Motor neuron (in vitro differentiated cells): ENCODE measurements around the gene EBLN1. TPM values are rescaled to one million over a fixed set of nuclear protein-coding genes. Genes with fewer than 3 reads are reported as not detected.
"Not testable (repeated sequence)": the region's sequence is repeated elsewhere in the genome, so short reads cannot be mapped to it uniquely, and the experiment has no call there.

Experiments
- ATAC-seq, 8 experiments: fragments of 200-7000 bp; cut with Tn5 transposase; replicated peaks in 6 of 8; 2 replicates each; pipeline ENCODE4 v1.8.0; 2021; ENCODE audit warnings: mild to moderate bottlenecking in 8 of 8, moderate library complexity in 8 of 8
- H3K27ac ChIP-seq, 2 donors: fragments of 250-450 bp; sonication (Bioruptor Pico); 2 replicates each; pipeline ENCODE4 v1.9.0; 2021; ENCODE audit warnings: antibody characterized with exemption in 2 of 2, mild to moderate bottlenecking in 2 of 2, moderate library complexity in 1 of 2
- H3K4me1 ChIP-seq, 2 donors: fragments of 250-450 bp; sonication (Bioruptor Pico); replicated peaks in 1 of 2; 2 replicates each; pipeline ENCODE4 v1.6.1; 2021; ENCODE audit warnings: antibody characterized with exemption in 2 of 2, mild to moderate bottlenecking in 2 of 2, moderate library complexity in 1 of 2
- H3K4me3 ChIP-seq, 5 donors: fragments of 250-450 bp; sonication (Bioruptor Pico); 2 replicates each; pipeline ENCODE4 v1.9.0; 2021; ENCODE audit warnings: antibody characterized with exemption in 5 of 5, mild to moderate bottlenecking in 5 of 5, moderate library complexity in 4 of 5
- WGBS, 10 experiments: fragments of 450-650 bp; shearing (Covaris generic); methylation state at CpG; one replicate each; pipeline ENCODE4 v1.0.0; 2022; 5-methylcytosine and 5-hydroxymethylcytosine counted together
- in situ Hi-C, 9 experiments: fragments of 400-800 bp; cut with MboI; loops; one replicate each; pipeline ENCODE4 v1.15.0; 2021; ENCODE audit warnings: low sequenced_read_pairs in 9 of 9, low pct_unique_long_range_greater_than_20kb in 2 of 9; ENCODE audit not compliant: unreplicated experiment in 9 of 9
- total RNA-seq, 8 experiments: library from RNA; unstranded; fragments of 300-600 nt; gene quantifications; 2 replicates each; pipeline versions ENCODE4 v1.2.3 to v1.2.4, GENCODE V29; 2022

Gene EBLN1
- total RNA-seq, 8 experiments from 2014 or later, result 1.2 to 3.1 (median 3.1) TPM; not detected in 5

DNA sequence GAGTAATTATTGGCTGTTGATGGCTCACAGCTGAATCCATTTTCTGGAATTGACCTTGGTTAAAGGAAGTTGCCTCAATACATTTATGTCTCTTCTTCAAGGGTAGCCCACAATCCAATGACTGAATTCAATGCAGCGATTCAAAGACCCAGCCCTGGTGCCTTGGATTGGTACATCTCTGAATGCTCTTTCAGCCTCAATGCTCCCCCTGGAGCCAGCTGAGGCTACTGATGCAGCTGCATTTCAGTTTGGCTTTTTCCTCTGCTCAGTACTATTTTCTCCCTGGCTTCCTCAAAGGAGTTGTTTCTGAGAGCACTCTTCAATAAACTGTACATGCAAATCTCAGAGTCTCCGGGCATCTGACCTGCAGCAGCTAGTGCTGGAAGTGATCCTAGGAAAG is 633 bp upstream of the EBLN1 start:
- WGBS, 10 experiments, result 50 to 86% (median 71%) methylated on average over 1 to 2 of the region's 2 CpGs; no CpG with 5 or more reads in 4 of the 10 experiments

DNA sequence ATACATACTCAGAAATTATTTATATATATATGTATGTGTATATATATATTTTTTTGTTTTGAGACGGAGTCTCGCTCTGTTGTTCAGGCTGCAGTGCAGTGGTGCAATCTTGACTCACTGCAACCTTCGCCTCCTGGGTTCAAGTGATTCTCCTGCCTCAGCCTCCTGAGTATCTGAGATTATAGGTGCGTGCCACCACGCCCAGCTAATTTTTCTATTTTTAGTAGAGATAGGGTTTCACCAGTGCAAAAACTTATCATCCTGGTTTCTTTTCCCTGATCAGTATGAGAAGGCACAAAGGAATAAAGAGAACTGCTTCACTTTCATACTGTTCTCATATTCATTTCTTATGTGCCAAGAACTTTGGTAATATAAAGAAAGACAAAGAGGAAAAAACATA is 731 bp downstream of the EBLN1 start:
- H3K27ac ChIP-seq, in situ Hi-C loops, H3K4me3 ChIP-seq, H3K4me1 ChIP-seq, ATAC-seq: not testable (repeated sequence)
- WGBS, 10 experiments, result 33 to 100% (median 90%) methylated on average over 1 to 5 of the region's 5 CpGs; no CpG with 5 or more reads in 1 of the 10 experiments

More for the DNA sequence above, 633 bp upstream of the EBLN1 start:
- peak in 3 of 8 experiments; percentile 27 to 51 (median 30) for ATAC-seq
- H3K27ac ChIP-seq, result no peak overlapping the region
- in situ Hi-C loops, result no loop called here
- H3K4me3 ChIP-seq, result no peak overlapping the region
- H3K4me1 ChIP-seq, result peaks cover 0 to 3% of the 10 kb centered on the region in 2 donors

GRCh38 chr10:22210267-22210666 is 7.5 kb downstream of the EBLN1 start:
- Histone ChIP-seq H3K27ac (no peak overlapping the region), H3K4me1 (no peaks in the 10 kb centered on the region), H3K4me3 (no peak overlapping the region)
- in situ Hi-C loops, result no loop called here
- WGBS, 10 experiments, result 31 to 97% (median 85%) methylated on average over 2 to 5 of the region's 5 CpGs; no CpG with 5 or more reads in 1 of the 10 experiments
- no peak for ATAC-seq

GRCh38 chr10:22193945-22194344 is 23.9 kb downstream of the EBLN1 start:
- peak in 1 of 8 experiments; percentile 71 for ATAC-seq
- WGBS, 10 experiments, result 13 to 100% (median 77%) methylated on average over 1 to 2 of the region's 2 CpGs; no CpG with 5 or more reads in 2 of the 10 experiments
- Histone ChIP-seq H3K4me3 (no peak overlapping the region), H3K27ac (no peak overlapping the region), H3K4me1 (no peaks in the 10 kb centered on the region)
- in situ Hi-C loops, result loop anchor here in 1 of 9 experiments (25.0 kb wide), 1 partner anchor 182 kb away; the partner anchor contains the start of gene DNAJC1

GRCh38 chr10:22185586-22185985 is 32.2 kb downstream of the EBLN1 start:
- no peak overlapping the region for H3K4me3 ChIP-seq
- 31 to 100% (median 78%) methylated on average over 1 to 4 of the region's 4 CpGs for WGBS, 10 experiments
- in situ Hi-C loops, result loop anchor here in 1 of 9 experiments (25.0 kb wide), 1 partner anchor 173 kb away; the partner anchor contains the start of gene DNAJC1

DNA sequence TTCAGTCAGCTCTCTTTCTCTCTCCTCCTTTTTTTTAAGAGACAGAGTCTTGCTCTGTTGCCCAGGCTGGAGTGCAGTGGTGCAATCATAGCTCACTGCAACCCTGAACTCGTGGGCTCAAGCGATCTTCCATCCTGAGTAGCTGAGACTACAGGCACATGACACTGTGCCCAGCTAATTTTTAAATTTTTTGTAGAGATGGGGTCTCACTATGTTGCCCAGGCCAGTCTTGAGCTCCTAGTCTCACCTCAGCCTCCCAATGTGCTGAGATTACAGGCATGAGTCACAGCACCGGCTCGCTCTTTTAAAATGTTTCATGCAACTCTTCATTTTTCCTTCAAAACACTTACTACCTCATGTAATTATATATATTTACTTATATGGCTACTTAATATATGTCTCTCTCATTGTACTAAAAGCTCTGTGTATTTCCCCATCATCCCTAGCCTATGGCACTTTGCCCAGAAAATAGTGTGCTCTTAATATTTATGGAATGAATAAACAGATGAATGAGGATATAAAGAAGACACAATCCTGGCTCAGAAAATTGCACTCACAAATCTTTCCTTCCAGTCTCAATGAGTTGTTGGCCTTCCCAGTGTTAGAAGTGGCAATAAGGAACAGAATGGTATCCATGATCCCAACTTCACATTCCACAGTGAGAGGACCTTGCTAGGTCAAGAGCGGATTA is 33.9 kb downstream of the EBLN1 start:
- Histone ChIP-seq H3K4me3 (no peak overlapping the region), H3K4me1 (no peaks in the 10 kb centered on the region), H3K27ac (no peak overlapping the region)
- WGBS, 10 experiments, result 43 to 100% (median 86%) methylated on average over 1 to 5 of the region's 5 CpGs
- ATAC-seq, result no peak
- in situ Hi-C loops, result loop anchor here in 1 of 9 experiments (25.0 kb wide), 1 partner anchor 172 kb away; the partner anchor contains the start of gene DNAJC1

More at GRCh38 chr10:22185586-22185985, 32.2 kb downstream of the EBLN1 start:
- no peaks in the 10 kb centered on the region for H3K4me1 ChIP-seq
- ATAC-seq, result no peak
- H3K27ac ChIP-seq, result no peak overlapping the region

- 0 to 92% (median 50%) methylated on average over 1 to 2 of the region's 2 CpGs; no CpG with 5 or more reads in 2 of the 10 experiments for WGBS, 10 experiments
- Histone ChIP-seq H3K4me1 (no peaks in the 10 kb centered on the region), H3K4me3 (no peak overlapping the region), H3K27ac (no peak overlapping the region)
- ATAC-seq, result no peak
- in situ Hi-C loops, result loop anchor here in 1 of 9 experiments (25.0 kb wide), 1 partner anchor 168 kb away; the partner anchor contains the start of gene DNAJC1
Observed at GRCh38 chr10:22180724-22181123, 37.1 kb downstream of the EBLN1 start.

- no peaks in the 10 kb centered on the region for H3K4me1 ChIP-seq
- in situ Hi-C loops, result no loop called here
- ATAC-seq, result no peak
- no peak overlapping the region for H3K27ac ChIP-seq
- H3K4me3 ChIP-seq, result no peak overlapping the region
Observed at GRCh38 chr10:22174442-22174841, 43.4 kb downstream of the EBLN1 start.

DNA sequence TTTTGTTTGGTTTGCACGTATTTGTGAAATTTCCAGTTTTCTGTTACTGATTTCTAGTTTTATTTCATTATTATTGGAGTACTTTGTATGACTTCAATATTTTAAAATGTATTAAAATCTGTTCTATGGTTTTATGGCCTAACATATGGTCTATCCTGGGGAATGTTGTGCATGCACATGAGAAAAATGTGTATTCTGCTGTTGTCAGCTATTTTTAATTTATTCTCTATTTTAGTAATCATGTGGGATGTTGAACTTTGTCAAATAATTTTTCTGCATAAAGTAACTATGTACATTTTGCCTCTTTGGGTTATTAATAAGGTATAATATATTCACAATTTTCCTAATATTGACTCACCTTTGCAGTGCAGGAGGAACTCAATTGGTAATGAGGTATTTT is 46.7 kb downstream of the EBLN1 start:
- no peaks in the 10 kb centered on the region for H3K4me1 ChIP-seq
- 0 to 100% (median 84%) methylated on average over 1 of the region's 1 CpG for WGBS, 10 experiments
- H3K4me3 ChIP-seq, result no peak overlapping the region
- in situ Hi-C loops, result no loop called here
- no peak for ATAC-seq
- no peak overlapping the region for H3K27ac ChIP-seq

GRCh38 chr10:22170582-22170981 is 47.2 kb downstream of the EBLN1 start:
- ATAC-seq, result no peak
- in situ Hi-C loops, result no loop called here
- no peak overlapping the region for H3K4me3 ChIP-seq
- no peaks in the 10 kb centered on the region for H3K4me1 ChIP-seq
- no peak overlapping the region for H3K27ac ChIP-seq

GRCh38 chr10:22159979-22160378 is 57.8 kb downstream of the EBLN1 start:
- Histone ChIP-seq H3K27ac (no peak overlapping the region), H3K4me1 (no peaks in the 10 kb centered on the region), H3K4me3 (no peak overlapping the region)
- in situ Hi-C loops, result no loop called here
- WGBS, 10 experiments, result 40 to 93% (median 78%) methylated on average over 1 to 2 of the region's 2 CpGs; no CpG with 5 or more reads in 2 of the 10 experiments
- no peak for ATAC-seq

- 47 to 96% (median 81%) methylated on average over 2 to 3 of the region's 3 CpGs; no CpG with 5 or more reads in 4 of the 10 experiments for WGBS, 10 experiments
- no peak overlapping the region for H3K27ac ChIP-seq
- in situ Hi-C loops, result no loop called here
- H3K4me1 ChIP-seq, result no peaks in the 10 kb centered on the region
- no peak for ATAC-seq
- no peak overlapping the region for H3K4me3 ChIP-seq
Observed at GRCh38 chr10:22159180-22159579, 58.6 kb downstream of the EBLN1 start.
